Activated CD4-positive, alpha-beta T cell treated with anti-CD3 and anti-CD28 coated beads for 48 hours (primary cell): ENCODE results near the gene AP3B1.
"Not testable (repeated sequence)": the region's sequence is repeated elsewhere in the genome, so short reads cannot be mapped to it uniquely, and the experiment has no call there.

Experiments
- DNase-seq: peaks from one replicate; pipeline ENCODE4 v3.0.0-alpha.2; 2020

AP3B1 gene

GRCh38 chr5:78129597-78129996 lies 164.9 kb downstream of the AP3B1 start:
- DNase-seq = no peak

GRCh38 chr5:78127875-78128274 lies 166.6 kb downstream of the AP3B1 start:
- no peak for DNase-seq

GRCh38 chr5:78126536-78126935 lies 168.0 kb downstream of the AP3B1 start:
- DNase-seq = no peak

- no peak for DNase-seq
Measured at GRCh38 chr5:78116167-78116566, 178.3 kb downstream of the AP3B1 start.

- no peak for DNase-seq
Measured at GRCh38 chr5:78113689-78114264, 180.7 kb downstream of the AP3B1 start.

- DNase-seq = no peak
Measured at GRCh38 chr5:78112931-78113330, 181.6 kb downstream of the AP3B1 start.

- DNase-seq = no peak
Measured at GRCh38 chr5:78109891-78110324, 184.6 kb downstream of the AP3B1 start.

GRCh38 chr5:78108564-78108963 lies 185.9 kb downstream of the AP3B1 start:
- no peak for DNase-seq

- DNase-seq = no peak
Measured at GRCh38 chr5:78103232-78103918, 191.1 kb downstream of the AP3B1 start.

- no peak for DNase-seq
Measured at GRCh38 chr5:78102500-78102899, 192.0 kb downstream of the AP3B1 start.

GRCh38 chr5:78095125-78095524 lies 199.4 kb downstream of the AP3B1 start:
- no peak for DNase-seq

GRCh38 chr5:78090002-78090401 lies 204.5 kb downstream of the AP3B1 start:
- DNase-seq = no peak

GRCh38 chr5:78078858-78079257 lies 215.6 kb downstream of the AP3B1 start:
- no peak for DNase-seq

GRCh38 chr5:78077369-78078068 lies 217.0 kb downstream of the AP3B1 start:
- no peak for DNase-seq

- no peak for DNase-seq
Measured at GRCh38 chr5:78076351-78076750, 218.1 kb downstream of the AP3B1 start.

- no peak for DNase-seq
Measured at GRCh38 chr5:78075301-78075700, 219.2 kb downstream of the AP3B1 start.

- not testable (repeated sequence) for DNase-seq
Measured at GRCh38 chr5:78070691-78071090, 223.8 kb downstream of the AP3B1 start.

- DNase-seq = not testable (repeated sequence)
Measured at GRCh38 chr5:78067581-78067980, 226.9 kb downstream of the AP3B1 start.

- not testable (repeated sequence) for DNase-seq
Measured at GRCh38 chr5:78066722-78067121, 227.8 kb downstream of the AP3B1 start.

- DNase-seq = no peak
Measured at GRCh38 chr5:78065663-78066062, 228.8 kb downstream of the AP3B1 start.

- no peak for DNase-seq
Measured at GRCh38 chr5:78064941-78065472, 229.5 kb downstream of the AP3B1 start.

GRCh38 chr5:78063495-78063894 lies 231.0 kb downstream of the AP3B1 start:
- no peak for DNase-seq

GRCh38 chr5:78062645-78063044 lies 231.9 kb downstream of the AP3B1 start:
- DNase-seq = no peak

GRCh38 chr5:78060421-78060820 lies 234.1 kb downstream of the AP3B1 start:
- no peak for DNase-seq
